SK-N-SH (cell line): ENCODE measurements around the gene DGKZ.
"Not testable (repeated sequence)": the region's sequence is repeated elsewhere in the genome, so short reads cannot be mapped to it uniquely, and the experiment has no call there.

Experiments used
- CTCF ChIP-seq: fragments of 200-600 bp; sonication (generic); IDR thresholded peaks from 2 replicates; pipeline ENCODE4 v1.6.1; 2017; ENCODE audit warnings: antibody characterized with exemption, mild to moderate bottlenecking, moderate library complexity
- EP300 ChIP-seq, 2 experiments: IDR thresholded peaks; 2 replicates each; pipeline versions ENCODE4 v1.4.0 to v1.6.1; 2012; ENCODE audit warnings: borderline replicate concordance in 1 of 2, low read depth in 1 of 2, low read length in 1 of 2
- EZH2phosphoT487 ChIP-seq: fragments of 200-600 bp; sonication (generic); IDR thresholded peaks from 2 replicates; pipeline ENCODE4 v1.6.1; 2017; ENCODE audit warnings: low read depth, mixed run types, mild to moderate bottlenecking, antibody characterized with exemption, moderate library complexity, borderline replicate concordance
- FOXJ3 ChIP-seq: sonication (generic); formaldehyde crosslinking; IDR thresholded peaks from 2 replicates; pipeline ENCODE4 v1.5.1; 2020; ENCODE audit warnings: mild to moderate bottlenecking, missing genetic modification reagents
- JUND ChIP-seq: IDR thresholded peaks from 2 replicates; pipeline ENCODE4 v1.4.0; 2012
- RAD21 ChIP-seq: IDR thresholded peaks from 2 replicates; pipeline ENCODE4 v1.6.1; 2012; ENCODE audit warnings: mild to moderate bottlenecking, low read length
- RXRA ChIP-seq: IDR thresholded peaks from 2 replicates; pipeline ENCODE4 v1.4.0; 2012; ENCODE audit warnings: low read depth, mild to moderate bottlenecking, borderline replicate concordance
- TAF1 ChIP-seq: IDR thresholded peaks from 2 replicates; pipeline ENCODE4 v1.6.1; 2012; ENCODE audit warnings: low read depth, mild to moderate bottlenecking, low read length, moderate library complexity, borderline replicate concordance
- TEAD4 ChIP-seq: IDR thresholded peaks from 2 replicates; pipeline ENCODE4 v1.4.0; 2012; ENCODE audit warnings: mild to moderate bottlenecking, borderline replicate concordance; ENCODE audit not compliant: insufficient read depth
- YY1 ChIP-seq: IDR thresholded peaks from 2 replicates; pipeline ENCODE4 v1.4.0; 2012; ENCODE audit warnings: low read depth, mild to moderate bottlenecking
- TF ChIP-seq, protein P1 (sequence below): fragments of 150-350 bp; IDR thresholded peaks from 2 replicates; pipeline ENCODE4 v1.6.1; 2017; ENCODE audit warnings: antibody characterized with exemption, low read length, low read depth, borderline replicate concordance
- TF ChIP-seq, protein P2 (sequence below): IDR thresholded peaks from 2 replicates; pipeline ENCODE4 v1.4.0; 2012; ENCODE audit warnings: low read depth

- TF ChIP-seq EZH2phosphoT487; EP300 (IDR thresholded peaks at IDR 0.05; ENCODE audit: borderline replicate concordance in 1 of 2, low read depth in 1 of 2, low read length in 1 of 2); TAF1; TEAD4; FOXJ3 (CRISPR knock-in tag); CTCF; JUND; RXRA; RAD21; YY1: not testable (repeated sequence)
- TF ChIP-seq, protein P1, sequence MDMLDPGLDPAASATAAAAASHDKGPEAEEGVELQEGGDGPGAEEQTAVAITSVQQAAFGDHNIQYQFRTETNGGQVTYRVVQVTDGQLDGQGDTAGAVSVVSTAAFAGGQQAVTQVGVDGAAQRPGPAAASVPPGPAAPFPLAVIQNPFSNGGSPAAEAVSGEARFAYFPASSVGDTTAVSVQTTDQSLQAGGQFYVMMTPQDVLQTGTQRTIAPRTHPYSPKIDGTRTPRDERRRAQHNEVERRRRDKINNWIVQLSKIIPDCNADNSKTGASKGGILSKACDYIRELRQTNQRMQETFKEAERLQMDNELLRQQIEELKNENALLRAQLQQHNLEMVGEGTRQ = not testable (repeated sequence)
- TF ChIP-seq, protein P2, sequence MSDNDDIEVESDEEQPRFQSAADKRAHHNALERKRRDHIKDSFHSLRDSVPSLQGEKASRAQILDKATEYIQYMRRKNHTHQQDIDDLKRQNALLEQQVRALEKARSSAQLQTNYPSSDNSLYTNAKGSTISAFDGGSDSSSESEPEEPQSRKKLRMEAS = not testable (repeated sequence)
These were observed 24.0 kb downstream of the DGKZ start for GRCh38 chr11:46371262-46371661.
